ENCODE measurements around the gene ACSS3. TPM values are rescaled to one million over a fixed set of nuclear protein-coding genes. Genes with fewer than 3 reads are reported as not detected.

The ACSS3 gene
- total RNA-seq, 1 experiment from 2014 or later: 19.3 TPM

DNA sequence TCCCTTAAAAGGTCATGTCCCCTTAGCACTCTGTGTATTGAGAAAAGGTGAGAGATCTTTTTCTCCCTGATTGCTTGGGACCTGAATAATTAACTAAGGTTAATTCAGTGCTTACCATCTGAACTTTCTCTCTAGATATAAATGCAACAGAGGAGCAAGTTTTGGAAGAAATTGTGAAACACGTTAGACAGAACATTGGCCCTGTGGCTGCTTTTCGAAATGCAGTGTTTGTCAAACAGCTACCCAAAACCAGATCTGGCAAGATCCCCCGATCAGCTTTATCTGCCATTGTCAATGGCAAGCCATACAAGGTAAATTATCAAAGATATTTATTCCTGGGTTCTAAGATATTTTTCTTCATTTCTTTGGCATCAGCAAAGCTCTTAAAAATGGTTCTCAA lies 175.5 kb downstream of the ACSS3 start:
- Histone ChIP-seq H3T11ph (ENCODE audit: low read length) (no peak overlapping the region), H3K56ac (ENCODE audit: insufficient read length, low read depth, low read length) (no peak overlapping the region)
- H3K27ac Mint-ChIP-seq: no peak overlapping the region

More for the DNA sequence above, 175.5 kb downstream of the ACSS3 start:
- no peak overlapping the region for H3K27ac ChIP-seq (ENCODE audit: insufficient read length, low read depth, low read length)
- WGBS (ENCODE audit: extremely low coverage, insufficient read length, low lambda C conversion rate): no CpG with 5 or more reads among the region's 3 CpGs
- no peaks in the 10 kb centered on the region for H3K27me3 Mint-ChIP-seq (ENCODE audit: low read depth)
- no peak overlapping the region for H4K5ac ChIP-seq (ENCODE audit: insufficient read length, low read depth, low read length)
- H3K36me3 Mint-ChIP-seq (ENCODE audit: insufficient read depth in 1 of 3, low read depth in 3 of 3): peaks cover 0 to 5% (median 0%) of the 10 kb centered on the region in 3 experiments; a peak in 1 of 7 replicates
- no peaks in the 10 kb centered on the region; the same call in 1 of the 2 replicates for H3K4me1 ChIP-seq (ENCODE audit: insufficient read depth, low read length)
- no peaks in the 10 kb centered on the region for H3K23me2 ChIP-seq (ENCODE audit: insufficient read length, low read depth, low read length, poor library complexity, severe bottlenecking)
- H2AFZ ChIP-seq (ENCODE audit: low read length): no peak overlapping the region
- H4K20me1 ChIP-seq (ENCODE audit: control insufficient read depth, insufficient read depth, insufficient read length): no peaks in the 10 kb centered on the region
- no peak overlapping the region for H2BK5ac ChIP-seq (ENCODE audit: insufficient read length, low read length)
- no peak overlapping the region for H3K4me2 ChIP-seq (ENCODE audit: insufficient read depth, insufficient read length, low read length)
- H3K14ac ChIP-seq (ENCODE audit: insufficient read depth, low read length): no peak overlapping the region
- no peaks in the 10 kb centered on the region for H3K27me3 ChIP-seq (ENCODE audit: insufficient read depth, low read length)
- no peak overlapping the region for H4K91ac ChIP-seq (ENCODE audit: insufficient read length, low read depth, low read length)
- H3K4ac ChIP-seq (ENCODE audit: low read depth, low read length): no peak overlapping the region
- peaks cover 13 to 16% of the 10 kb centered on the region in 2 experiments for H3K4me1 Mint-ChIP-seq
- no peak overlapping the region for H2AK5ac ChIP-seq (ENCODE audit: insufficient read length, low read length)
- H3K18ac ChIP-seq (ENCODE audit: insufficient read length, low read depth, low read length): no peak overlapping the region
- H3K9me3 Mint-ChIP-seq: no peaks in the 10 kb centered on the region
- H3K79me1 ChIP-seq (ENCODE audit: insufficient read depth, low read depth, low read length, poor library complexity, severe bottlenecking): no peaks in the 10 kb centered on the region
- H2BK15ac ChIP-seq (ENCODE audit: low read depth, low read length): no peak overlapping the region
- H2BK12ac ChIP-seq (ENCODE audit: insufficient read length, low read depth, low read length): no peak overlapping the region
- no peak overlapping the region for H2BK120ac ChIP-seq (ENCODE audit: low read depth, low read length, poor library complexity, severe bottlenecking)
- no peak overlapping the region for H3K9ac ChIP-seq (ENCODE audit: extremely low read depth, insufficient read length, low read length)
- no peaks in the 10 kb centered on the region for H3K79me2 ChIP-seq (ENCODE audit: insufficient read depth, low read length)
- H3K9me3 ChIP-seq (ENCODE audit: control insufficient read depth, low read depth, low read length): no peaks in the 10 kb centered on the region
- TF ChIP-seq CTCF (conservative IDR thresholded peaks at IDR 0.05): no peak
- no peak overlapping the region for H3K23ac ChIP-seq (ENCODE audit: insufficient read length, low read depth, low read length)
- DNase-seq: no peak
- no peak overlapping the region for H4K8ac ChIP-seq (replicated peaks; ENCODE audit: insufficient read length, low read depth, low read length)
- no peak overlapping the region for H2BK20ac ChIP-seq (ENCODE audit: low read depth, low read length, poor library complexity, severe bottlenecking)
- H3K4me3 Mint-ChIP-seq: no peak overlapping the region

Data from H9 (cell line).